ENCODE results near the gene B2M.
A peak's percentile ranks its signal among the peaks of the same experiment; 100 is the strongest.
"Not testable (repeated sequence)": the region's sequence is repeated elsewhere in the genome, so short reads cannot be mapped to it uniquely, and the experiment has no call there.

B2M gene

DNA sequence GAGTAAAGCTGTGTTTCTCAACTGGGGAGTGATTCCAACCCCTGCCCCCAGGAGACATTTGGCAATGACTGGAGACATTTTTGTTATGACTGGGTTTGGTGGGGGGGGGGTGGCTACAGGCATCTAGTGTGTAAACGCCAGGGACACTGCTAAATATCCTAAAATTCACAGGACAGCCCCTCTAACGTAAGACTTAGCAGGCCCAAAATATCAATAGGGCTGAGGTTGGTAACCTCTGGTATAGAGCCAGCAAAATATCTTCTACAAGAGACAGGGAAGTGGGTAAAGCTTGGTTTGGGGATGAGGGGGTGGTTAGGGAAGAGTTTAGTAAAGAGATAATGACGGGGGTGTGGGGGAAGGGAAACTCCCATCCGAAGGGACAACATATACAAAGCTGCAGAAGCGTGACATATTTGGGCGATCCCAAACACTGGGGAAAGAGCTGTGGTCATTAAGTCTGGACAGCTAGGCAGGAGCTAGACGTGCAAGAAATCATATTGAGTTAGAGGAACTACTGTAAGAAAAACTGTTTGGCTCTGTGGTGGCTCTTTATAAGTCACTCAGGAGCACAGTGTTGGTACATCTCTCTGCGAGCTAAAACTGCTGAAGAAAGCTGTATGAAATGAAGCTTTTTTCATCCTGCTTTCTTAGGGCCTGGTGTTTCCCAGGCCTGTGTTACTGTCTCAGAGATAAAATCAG lies 24.3 kb downstream of the B2M start:
- Histone ChIP-seq H3K27me3 (ENCODE audit: control insufficient read depth, low read length) (no peaks in the 10 kb centered on the region), H3K4me2 (ENCODE audit: low read length) (peak overlapping the region; percentile 38), H3K9me3 (ENCODE audit: control insufficient read depth, insufficient read depth, low read length) (no peaks in the 10 kb centered on the region), H3K4me3 (ENCODE audit: low read length) (peak overlapping the region; percentile 31), H3K79me2 (ENCODE audit: control insufficient read depth, low read length) (peaks cover under 1% of the 10 kb centered on the region), H3K27ac (ENCODE audit: low read depth, low read length) (no peak overlapping the region), H3F3A (ENCODE audit: control insufficient read depth, insufficient read depth) (peaks cover 14% of the 10 kb centered on the region; the same call in 1 of the 2 replicates), H3K9me2 (replicated peaks; ENCODE audit: control insufficient read depth, low read length) (no peaks in the 10 kb centered on the region), H3K4me1 (ENCODE audit: control insufficient read depth, low read length) (peaks cover 23% of the 10 kb centered on the region), H3K36me3 (ENCODE audit: control insufficient read depth, low read length) (peaks cover 12% of the 10 kb centered on the region), H4K20me1 (ENCODE audit: control insufficient read depth, insufficient read depth, low read depth, low read length) (no peaks in the 10 kb centered on the region)
- TF ChIP-seq EZH2phosphoT487 (IDR thresholded peaks at IDR 0.05; ENCODE audit: borderline replicate concordance, low read length) = no peak
- no peak for TF ChIP-seq CTCF (IDR thresholded peaks at IDR 0.05; ENCODE audit: low read depth, low read length, poor library complexity, severe bottlenecking)

DNA sequence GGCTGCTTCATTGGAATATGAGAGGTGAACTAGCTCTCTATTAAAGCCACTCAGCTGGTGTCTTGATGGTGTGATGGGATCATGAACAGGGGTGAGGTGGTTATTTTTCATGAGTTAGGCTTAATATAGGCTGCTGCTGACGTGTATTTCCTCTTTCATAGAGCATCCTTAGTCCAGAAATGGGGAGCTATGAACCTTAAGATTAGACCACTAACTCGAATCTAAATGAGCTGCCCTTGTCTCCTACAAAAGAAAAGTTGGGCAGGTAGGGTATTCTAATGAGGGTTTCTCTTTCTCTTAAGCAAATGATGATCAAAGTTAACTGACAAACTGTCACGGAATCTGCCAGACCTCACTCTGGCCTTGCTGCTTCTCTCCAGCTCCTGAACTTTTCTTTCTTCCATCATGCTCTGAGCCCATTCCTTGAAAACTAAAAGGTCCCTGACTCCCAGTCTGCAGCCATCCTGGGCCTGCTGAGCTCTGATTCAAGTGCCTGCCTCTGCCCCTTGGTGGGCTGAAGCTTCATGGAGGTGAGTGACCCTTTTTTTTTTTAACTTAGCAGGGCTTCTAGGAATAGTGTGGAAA lies 25.0 kb downstream of the B2M start, which contains the start of gene TRIM69:
Gene TRIM69, plus strand, starts transcription at position 348 of the 585 bp plus-strand sequence. Its CDS starts 177 bp downstream, at position 525.
- peak within 1 kb of the TSS; percentile 31 for H3K4me3 ChIP-seq (ENCODE audit: low read length)
- peaks cover 21% of the 10 kb centered on the region for H3K4me1 ChIP-seq (ENCODE audit: control insufficient read depth, low read length)
- no peaks in the 10 kb centered on the region for H3K27me3 ChIP-seq (ENCODE audit: control insufficient read depth, low read length)
- no peaks in the 10 kb centered on the region for H4K20me1 ChIP-seq (ENCODE audit: control insufficient read depth, insufficient read depth, low read depth, low read length)
- H3K4me2 ChIP-seq (ENCODE audit: low read length) = peak within 1 kb of the TSS; percentile 38
- H3K9me3 ChIP-seq (ENCODE audit: control insufficient read depth, insufficient read depth, low read length) = no peaks in the 10 kb centered on the region
- H3F3A ChIP-seq (ENCODE audit: control insufficient read depth, insufficient read depth) = peaks cover 14% of the 10 kb centered on the region; the same call in 1 of the 2 replicates
- no peaks in the 10 kb centered on the region for H3K79me2 ChIP-seq (ENCODE audit: control insufficient read depth, low read length)
- H3K27ac ChIP-seq (ENCODE audit: low read depth, low read length) = no peak within 1 kb of the TSS
- TF ChIP-seq CTCF (IDR thresholded peaks at IDR 0.05; ENCODE audit: low read depth, low read length, poor library complexity, severe bottlenecking) (no peak), EZH2phosphoT487 (IDR thresholded peaks at IDR 0.05; ENCODE audit: borderline replicate concordance, low read length) (no peak)
- peaks cover 12% of the 10 kb centered on the region for H3K36me3 ChIP-seq (ENCODE audit: control insufficient read depth, low read length)
- no peaks in the 10 kb centered on the region for H3K9me2 ChIP-seq (replicated peaks; ENCODE audit: control insufficient read depth, low read length)

DNA sequence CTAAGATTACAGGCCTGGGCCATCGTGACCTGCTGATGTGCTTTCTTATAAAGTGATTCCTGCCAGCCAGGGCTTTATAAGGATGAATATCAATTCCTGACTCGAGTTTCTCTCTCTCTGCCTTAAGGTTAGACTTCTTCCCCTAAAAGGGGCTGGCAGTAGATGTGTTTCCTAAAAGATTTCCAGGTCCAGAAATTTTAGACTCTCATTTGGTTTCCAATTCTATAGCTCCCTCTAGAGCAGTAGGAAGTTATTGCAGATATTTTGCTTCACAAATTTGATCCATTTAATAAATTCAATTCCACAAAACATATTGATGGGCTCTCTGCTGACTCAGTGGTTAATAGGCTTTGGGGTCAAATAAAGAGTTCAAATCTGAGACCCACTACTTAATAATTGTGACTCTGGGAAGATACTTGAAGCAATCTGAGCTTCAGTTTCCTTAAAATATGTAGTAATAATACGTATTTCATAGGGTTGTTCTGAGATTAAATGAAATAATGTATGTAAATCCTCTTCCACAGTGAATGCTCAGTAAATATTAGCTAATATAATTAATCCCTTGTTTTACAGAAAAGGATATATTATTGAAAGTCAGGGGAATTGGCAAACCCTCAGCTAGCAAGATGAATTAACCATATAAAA lies 27.1 kb downstream of the B2M start:
- TF ChIP-seq CTCF (IDR thresholded peaks at IDR 0.05; ENCODE audit: low read depth, low read length, poor library complexity, severe bottlenecking) (peak; percentile 79), EZH2phosphoT487 (IDR thresholded peaks at IDR 0.05; ENCODE audit: borderline replicate concordance, low read length) (no peak)
- Histone ChIP-seq H3K79me2 (ENCODE audit: control insufficient read depth, low read length) (no peaks in the 10 kb centered on the region), H3K4me3 (ENCODE audit: low read length) (no peak overlapping the region), H3K4me1 (ENCODE audit: control insufficient read depth, low read length) (peaks cover 21% of the 10 kb centered on the region), H3K9me2 (replicated peaks; ENCODE audit: control insufficient read depth, low read length) (no peaks in the 10 kb centered on the region), H3K4me2 (ENCODE audit: low read length) (no peak overlapping the region), H3K36me3 (ENCODE audit: control insufficient read depth, low read length) (no peaks in the 10 kb centered on the region), H3K9me3 (ENCODE audit: control insufficient read depth, insufficient read depth, low read length) (no peaks in the 10 kb centered on the region), H3K27me3 (ENCODE audit: control insufficient read depth, low read length) (no peaks in the 10 kb centered on the region), H3F3A (ENCODE audit: control insufficient read depth, insufficient read depth) (peaks cover 14% of the 10 kb centered on the region; the same call in 1 of the 2 replicates), H4K20me1 (ENCODE audit: control insufficient read depth, insufficient read depth, low read depth, low read length) (no peaks in the 10 kb centered on the region), H3K27ac (ENCODE audit: low read depth, low read length) (no peak overlapping the region)

DNA sequence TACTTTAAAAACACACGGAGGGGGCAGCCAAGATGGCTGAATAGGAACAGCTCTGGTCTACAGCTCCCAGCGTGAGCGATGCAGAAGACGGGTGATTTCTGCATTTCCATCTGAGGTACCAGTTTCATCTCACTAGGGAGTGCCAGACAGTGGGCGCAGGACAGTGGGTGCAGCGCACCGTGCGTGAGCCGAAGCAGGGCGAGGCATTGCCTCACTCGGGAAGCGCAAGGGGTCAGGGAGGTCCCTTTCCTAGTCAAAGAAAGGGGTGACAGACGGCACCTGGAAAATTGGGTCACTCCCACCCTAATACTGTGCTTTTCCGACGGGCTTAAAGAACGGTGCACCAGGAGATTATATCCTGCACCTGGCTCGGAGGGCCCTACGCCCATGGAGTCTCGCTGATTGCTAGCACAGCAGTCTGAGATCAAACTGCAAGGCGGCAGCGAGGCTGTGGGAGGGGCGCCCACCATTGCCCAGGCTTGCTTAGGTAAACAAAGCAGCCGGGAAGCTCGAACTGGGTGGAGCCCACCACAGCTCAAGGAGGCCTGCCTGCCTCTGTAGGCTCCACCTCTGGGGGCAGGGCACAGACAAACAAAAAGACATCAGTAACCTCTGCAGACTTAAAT lies 28.0 kb downstream of the B2M start:
- not testable (repeated sequence) for H3K4me3 ChIP-seq (ENCODE audit: low read length); H3K27ac ChIP-seq (ENCODE audit: low read depth, low read length); H3K27me3 ChIP-seq (ENCODE audit: control insufficient read depth, low read length); H3K9me2 ChIP-seq (replicated peaks; ENCODE audit: control insufficient read depth, low read length); H3K36me3 ChIP-seq (ENCODE audit: control insufficient read depth, low read length); H3K4me2 ChIP-seq (ENCODE audit: low read length); H4K20me1 ChIP-seq (ENCODE audit: control insufficient read depth, insufficient read depth, low read depth, low read length); H3K9me3 ChIP-seq (ENCODE audit: control insufficient read depth, insufficient read depth, low read length); H3K79me2 ChIP-seq (ENCODE audit: control insufficient read depth, low read length)
- Histone ChIP-seq H3K4me1 (ENCODE audit: control insufficient read depth, low read length) (peaks cover 21% of the 10 kb centered on the region), H3F3A (ENCODE audit: control insufficient read depth, insufficient read depth) (peaks cover 14% of the 10 kb centered on the region; the same call in 1 of the 2 replicates)

DNA sequence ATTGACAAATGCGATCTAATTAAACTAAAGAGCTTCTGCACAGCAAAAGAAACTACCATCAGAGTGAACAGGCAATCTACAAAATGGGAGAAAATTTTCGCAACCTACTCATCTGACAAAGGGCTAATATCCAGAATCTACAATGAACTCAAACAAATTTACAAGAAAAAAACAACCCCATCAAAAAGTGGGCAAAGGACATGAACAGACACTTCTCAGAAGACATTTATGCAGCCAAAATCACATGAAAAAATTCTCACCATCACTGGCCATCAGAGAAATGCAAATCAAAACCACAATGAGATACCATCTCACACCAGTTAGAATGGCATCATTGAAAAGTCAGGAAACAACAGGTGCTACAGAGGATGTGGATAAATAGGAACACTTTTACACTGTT lies 32.1 kb downstream of the B2M start:
- H3K4me3 ChIP-seq (ENCODE audit: low read length); H3F3A ChIP-seq (ENCODE audit: control insufficient read depth, insufficient read depth); H3K9me3 ChIP-seq (ENCODE audit: control insufficient read depth, insufficient read depth, low read length); H3K4me2 ChIP-seq (ENCODE audit: low read length); H3K4me1 ChIP-seq (ENCODE audit: control insufficient read depth, low read length); H3K9me2 ChIP-seq (replicated peaks; ENCODE audit: control insufficient read depth, low read length); H3K27ac ChIP-seq (ENCODE audit: low read depth, low read length); H3K27me3 ChIP-seq (ENCODE audit: control insufficient read depth, low read length); H3K79me2 ChIP-seq (ENCODE audit: control insufficient read depth, low read length); H3K36me3 ChIP-seq (ENCODE audit: control insufficient read depth, low read length); H4K20me1 ChIP-seq (ENCODE audit: control insufficient read depth, insufficient read depth, low read depth, low read length): not testable (repeated sequence)

Data from DOHH2 (cell line).